NK-92 treated with Interleukin-12 subunit alpha and Interleukin-12 subunit beta, amount 100 ng/mL, for 24 hours (cell line): Measurements from ENCODE around the gene NUDT22.
"Not testable (repeated sequence)": the region's sequence is repeated elsewhere in the genome, so short reads cannot be mapped to it uniquely, and the experiment has no call there.

Source experiments
- DNase-seq: peaks from one replicate; lab custom pipeline; 2025; lab: John Stamatoyannopoulos, UW

The NUDT22 gene

DNA sequence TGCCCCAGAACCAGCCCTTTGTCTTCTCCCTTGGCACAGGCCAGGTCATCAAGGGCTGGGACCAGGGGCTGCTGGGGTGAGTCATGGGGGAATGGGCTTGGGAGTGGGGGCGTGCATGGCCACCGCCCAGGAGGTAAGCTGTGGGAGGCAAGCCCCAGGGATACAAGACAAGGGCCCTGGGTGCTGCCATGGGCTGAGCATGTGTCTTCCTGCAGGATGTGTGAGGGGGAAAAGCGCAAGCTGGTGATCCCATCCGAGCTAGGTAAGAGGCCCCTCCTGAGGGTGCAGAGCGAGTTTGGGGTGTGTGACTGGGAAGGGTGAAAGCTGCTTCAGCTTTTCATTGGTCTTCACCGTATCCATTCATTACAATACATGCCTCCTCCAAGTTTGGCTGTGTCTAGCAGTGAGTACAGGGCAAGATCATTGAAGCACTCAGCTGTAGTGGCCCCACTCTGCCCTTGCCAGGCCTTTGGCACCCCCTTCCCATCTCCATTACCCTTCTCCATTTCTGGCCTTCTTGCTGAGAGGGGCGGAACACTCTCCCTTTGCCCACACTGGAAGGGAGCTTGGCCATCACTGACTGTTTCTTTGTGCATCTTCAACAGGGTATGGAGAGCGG, 17.3 kb downstream of the NUDT22 start:
- DNase-seq, result no peak

DNA sequence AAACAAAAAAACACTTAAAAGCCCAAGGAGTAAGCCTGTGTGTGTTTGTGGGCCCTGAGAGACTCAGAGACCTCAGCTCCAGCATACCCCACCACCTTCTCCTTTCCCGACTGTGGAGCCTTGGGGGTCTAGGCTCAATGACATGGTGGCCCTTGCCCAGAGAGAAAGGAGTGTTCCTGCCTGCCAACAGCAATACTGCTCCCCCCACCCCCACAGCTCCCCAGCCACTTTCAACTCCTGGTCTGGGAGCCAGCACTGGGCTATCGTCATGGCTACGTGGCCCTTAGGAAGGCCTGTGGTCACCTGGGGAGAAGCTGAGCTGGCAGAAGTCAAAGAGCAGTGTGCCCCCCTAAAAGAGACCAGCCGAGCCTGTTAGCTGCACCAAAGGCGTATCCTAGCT, 18.0 kb downstream of the NUDT22 start:
- DNase-seq, result no peak

GRCh38 chr11:64244966-64245365, 18.9 kb downstream of the NUDT22 start:
- DNase-seq, result no peak

DNA sequence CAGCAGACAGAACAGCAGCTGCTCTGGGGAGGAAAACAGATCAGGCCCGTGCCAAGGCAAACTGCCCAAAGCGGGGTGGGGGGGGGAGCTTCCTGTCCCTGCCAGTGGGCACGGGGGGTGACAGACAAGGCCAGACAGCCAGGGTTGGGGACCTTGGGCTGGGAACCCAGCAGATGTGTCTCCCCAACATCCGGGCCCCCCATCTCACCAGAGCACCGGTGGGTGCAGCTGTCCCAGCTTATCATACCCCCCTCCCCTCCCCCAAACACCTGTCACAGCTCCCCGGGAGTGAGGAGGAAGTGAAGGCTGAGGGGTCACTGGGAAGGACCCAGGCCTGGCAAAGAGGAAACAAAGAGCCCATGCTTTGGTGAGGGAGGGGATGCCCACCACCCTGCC, 19.3 kb downstream of the NUDT22 start:
- DNase-seq, result no peak

GRCh38 chr11:64245797-64246620, 19.9 kb downstream of the NUDT22 start:
- peak; percentile 81 for DNase-seq

GRCh38 chr11:64246621-64246870, 20.5 kb downstream of the NUDT22 start:
- DNase-seq, result not testable (repeated sequence)

- peak; percentile 67 for DNase-seq
Observed at GRCh38 chr11:64246871-64247728, 21.0 kb downstream of the NUDT22 start, which contains the start of gene PPP1R14B. Gene PPP1R14B (minus strand): TSS chr11:64246943. CDS start chr11:64246673, 270 bp downstream.

- DNase-seq, result no peak
Observed at GRCh38 chr11:64247729-64248531, 21.9 kb downstream of the NUDT22 start.

DNA sequence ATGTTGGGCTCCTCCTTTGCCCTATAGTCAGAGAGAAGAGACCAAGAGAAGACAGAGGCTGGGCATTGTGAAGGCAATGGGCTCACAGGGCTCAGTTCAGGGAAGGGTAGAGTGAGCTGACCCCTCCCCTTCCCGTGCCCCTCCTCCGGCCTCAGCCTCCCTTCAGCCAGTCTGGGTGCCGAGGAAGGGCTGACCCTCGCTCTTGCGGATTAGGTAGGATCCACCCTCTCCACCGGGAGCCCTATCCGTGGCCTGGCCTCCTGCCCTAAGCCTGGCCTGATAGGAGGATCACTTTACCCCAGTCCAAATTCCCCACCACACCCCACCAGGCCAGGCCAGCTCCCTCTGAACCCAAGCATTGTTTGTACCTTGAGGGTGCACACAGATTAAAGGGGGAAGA, 22.5 kb downstream of the NUDT22 start:
- DNase-seq, result no peak

DNA sequence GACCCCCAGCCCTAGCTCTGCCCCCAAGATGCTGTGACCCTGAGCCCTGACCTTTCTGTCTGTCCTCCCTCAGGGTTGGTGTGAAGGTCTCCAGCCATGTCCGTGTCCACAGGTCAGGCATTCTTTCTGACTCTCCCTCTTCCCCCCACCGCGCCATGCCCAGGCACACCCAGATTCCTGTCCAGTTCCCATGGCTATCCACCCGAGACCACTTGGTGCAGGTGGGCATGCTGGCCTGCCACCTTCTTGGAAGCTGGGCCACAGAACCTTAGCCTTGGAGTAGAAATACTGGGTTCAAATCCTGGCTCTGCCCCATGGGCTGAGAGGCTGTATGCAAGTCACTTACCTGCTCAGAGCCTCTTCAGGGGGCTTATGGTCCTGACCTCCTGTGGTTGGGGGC, 23.0 kb downstream of the NUDT22 start:
- DNase-seq, result no peak

GRCh38 chr11:64249563-64250414, 23.7 kb downstream of the NUDT22 start:
- no peak for DNase-seq

DNA sequence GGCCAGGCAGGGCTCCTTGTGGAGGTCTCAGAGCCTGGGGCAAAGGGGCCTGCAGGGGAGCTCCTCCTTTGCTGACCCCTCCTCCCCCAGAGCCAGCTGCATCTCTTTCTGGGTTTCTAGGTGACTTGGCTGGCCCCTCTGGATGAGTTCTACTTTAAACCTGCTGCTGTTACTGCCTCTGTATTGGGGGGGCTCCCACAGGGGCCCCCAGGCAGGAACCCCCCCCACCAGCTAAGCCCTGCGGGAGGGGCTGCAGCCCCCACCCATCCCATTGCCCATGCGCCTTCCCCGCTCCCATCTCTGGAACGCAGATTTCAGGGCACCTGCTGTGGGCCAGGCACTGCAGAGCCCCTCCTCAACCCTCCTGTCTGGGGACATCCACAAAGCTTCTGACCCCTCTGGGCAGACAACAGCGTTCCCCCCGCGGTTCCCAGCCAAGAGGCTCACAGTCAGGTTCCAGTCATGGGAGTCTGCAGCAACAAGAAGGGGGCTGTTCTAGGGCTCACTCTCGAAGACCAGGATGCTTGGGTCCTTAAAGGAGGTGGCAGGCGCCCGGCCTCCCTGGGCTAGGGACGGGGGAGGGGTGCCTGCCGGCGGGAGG, 24.4 kb downstream of the NUDT22 start:
- DNase-seq, result no peak

GRCh38 chr11:64251016-64251752, 25.1 kb downstream of the NUDT22 start, which contains the start of gene PLCB3:
Gene PLCB3 (plus strand): TSS chr11:64251530. CDS start chr11:64251650, 120 bp downstream.
- DNase-seq, result peak; percentile 32

GRCh38 chr11:64251753-64252002, 25.6 kb downstream of the NUDT22 start:
- DNase-seq, result no peak

GRCh38 chr11:64252003-64252872, 26.2 kb downstream of the NUDT22 start:
- no peak for DNase-seq

- DNase-seq, result no peak
Observed at GRCh38 chr11:64253043-64253442, 27.0 kb downstream of the NUDT22 start.

DNA sequence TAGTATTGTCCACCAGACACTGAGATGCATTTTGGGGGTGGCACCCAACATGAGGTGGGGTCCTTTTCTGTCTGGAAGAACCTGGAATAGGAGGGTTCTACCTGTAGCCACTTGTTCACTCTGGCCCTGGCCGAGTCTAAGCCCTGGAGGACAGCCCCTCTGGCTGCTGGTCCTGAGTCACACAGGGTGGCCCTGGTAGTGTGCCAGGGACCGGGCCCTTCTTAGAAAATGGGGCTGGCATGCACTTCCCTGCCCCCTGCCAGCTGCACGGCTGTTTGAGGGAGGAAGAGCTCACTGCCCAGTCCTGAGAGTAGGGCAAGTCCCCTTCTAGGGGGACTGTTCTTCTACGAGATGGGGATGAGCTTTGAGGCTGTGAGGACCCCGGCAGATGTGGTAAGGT, 27.4 kb downstream of the NUDT22 start:
- DNase-seq, result no peak

DNA sequence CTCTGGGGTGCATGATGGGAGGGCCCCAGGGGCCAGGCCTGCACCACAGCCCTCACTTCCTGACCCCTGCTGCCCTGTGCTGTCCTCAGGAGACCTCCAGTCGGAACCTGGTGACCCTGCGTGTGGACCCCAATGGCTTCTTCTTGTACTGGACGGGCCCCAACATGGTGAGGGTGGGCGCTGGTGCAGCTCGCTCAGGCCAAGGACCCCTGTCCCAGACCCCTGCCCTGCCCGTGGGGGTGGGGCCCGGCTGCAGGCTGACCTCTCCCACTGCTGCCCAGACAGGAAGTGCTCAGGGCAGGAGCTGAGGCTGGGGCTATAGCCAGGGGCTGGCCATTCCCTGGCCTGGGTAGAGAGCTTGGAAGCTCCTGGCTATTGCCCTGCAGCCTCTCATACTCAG, 28.3 kb downstream of the NUDT22 start:
- DNase-seq, result no peak
